Measurements from ENCODE around the gene KCNIP1.

- TF ChIP-seq POLR2A (IDR thresholded peaks at IDR 0.05) (no peak), CTCF (IDR thresholded peaks at IDR 0.05) (no peak)
Measured at GRCh38 chr5:170474489-170475274, 29.1 kb upstream of the KCNIP1 start.
